ENCODE data around the gene CCDC134. TPM values are rescaled to one million over a fixed set of nuclear protein-coding genes. Genes with fewer than 3 reads are reported as not detected.
"Not testable (repeated sequence)": the region's sequence is repeated elsewhere in the genome, so short reads cannot be mapped to it uniquely, and the experiment has no call there.

The CCDC134 gene
- total RNA-seq, 1 donor, result 8.3 TPM

- peaks cover 33% of the 10 kb centered on the region for H3K4me1 ChIP-seq (ENCODE audit: insufficient read depth, low read length)
- H3K27ac ChIP-seq (ENCODE audit: low read depth, low read length), result peak overlapping the region; percentile 82
- H3K9me3 ChIP-seq (ENCODE audit: low read depth, low read length), result no peaks in the 10 kb centered on the region
- H3K36me3 ChIP-seq (ENCODE audit: insufficient read depth, low read length), result peaks cover 9% of the 10 kb centered on the region
- DNase-seq (ENCODE audit: insufficient read length, low spot score, missing footprints), result peak; percentile 89
- peak overlapping the region; percentile 30 for H3K4me3 ChIP-seq (ENCODE audit: insufficient read depth, low read length)
- peaks cover 50% of the 10 kb centered on the region for H3K79me2 ChIP-seq (ENCODE audit: insufficient read depth, low read length)
- TF ChIP-seq CTCF (IDR thresholded peaks at IDR 0.05; ENCODE audit: extremely low read depth, low read depth, low read length), result no peak
- H3K27me3 ChIP-seq (ENCODE audit: insufficient read depth, low read length), result no peaks in the 10 kb centered on the region
- H2AFZ ChIP-seq (ENCODE audit: low read length), result peak overlapping the region; percentile 64
- H4K20me1 ChIP-seq (ENCODE audit: insufficient read depth, low read length), result peaks cover 17% of the 10 kb centered on the region
- H3K4me2 ChIP-seq (ENCODE audit: insufficient read depth, low read length), result peak overlapping the region; percentile 41
Measured at GRCh38 chr22:41862530-41863266, 62.2 kb downstream of the CCDC134 start.

GRCh38 chr22:41863472-41863871 is 63.0 kb downstream of the CCDC134 start:
- Histone ChIP-seq H3K79me2 (ENCODE audit: insufficient read depth, low read length) (peaks cover 51% of the 10 kb centered on the region), H3K9me3 (ENCODE audit: low read depth, low read length) (no peaks in the 10 kb centered on the region), H3K36me3 (ENCODE audit: insufficient read depth, low read length) (peaks cover 12% of the 10 kb centered on the region), H3K4me1 (ENCODE audit: insufficient read depth, low read length) (peaks cover 32% of the 10 kb centered on the region), H3K4me3 (ENCODE audit: insufficient read depth, low read length) (no peak overlapping the region), H3K27me3 (ENCODE audit: insufficient read depth, low read length) (no peaks in the 10 kb centered on the region), H2AFZ (ENCODE audit: low read length) (no peak overlapping the region), H3K4me2 (ENCODE audit: insufficient read depth, low read length) (no peak overlapping the region), H3K27ac (ENCODE audit: low read depth, low read length) (no peak overlapping the region), H4K20me1 (ENCODE audit: insufficient read depth, low read length) (peaks cover 17% of the 10 kb centered on the region)
- no peak for DNase-seq (ENCODE audit: insufficient read length, low spot score, missing footprints)
- no peak for TF ChIP-seq CTCF (IDR thresholded peaks at IDR 0.05; ENCODE audit: extremely low read depth, low read depth, low read length)

GRCh38 chr22:41868556-41868955 is 68.1 kb downstream of the CCDC134 start:
- H3K4me2 ChIP-seq (ENCODE audit: insufficient read depth, low read length), result no peak overlapping the region
- peaks cover 33% of the 10 kb centered on the region for H3K79me2 ChIP-seq (ENCODE audit: insufficient read depth, low read length)
- H3K4me1 ChIP-seq (ENCODE audit: insufficient read depth, low read length), result no peaks in the 10 kb centered on the region
- H3K36me3 ChIP-seq (ENCODE audit: insufficient read depth, low read length), result peaks cover 43% of the 10 kb centered on the region
- peaks cover 12% of the 10 kb centered on the region for H4K20me1 ChIP-seq (ENCODE audit: insufficient read depth, low read length)
- no peak overlapping the region for H3K27ac ChIP-seq (ENCODE audit: low read depth, low read length)
- no peak overlapping the region for H2AFZ ChIP-seq (ENCODE audit: low read length)
- no peaks in the 10 kb centered on the region for H3K9me3 ChIP-seq (ENCODE audit: low read depth, low read length)
- no peak overlapping the region for H3K4me3 ChIP-seq (ENCODE audit: insufficient read depth, low read length)
- H3K27me3 ChIP-seq (ENCODE audit: insufficient read depth, low read length), result no peaks in the 10 kb centered on the region
- no peak for DNase-seq (ENCODE audit: insufficient read length, low spot score, missing footprints)
- TF ChIP-seq CTCF (IDR thresholded peaks at IDR 0.05; ENCODE audit: extremely low read depth, low read depth, low read length), result no peak

- not testable (repeated sequence) for H3K4me1 ChIP-seq (ENCODE audit: insufficient read depth, low read length); H2AFZ ChIP-seq (ENCODE audit: low read length); DNase-seq (ENCODE audit: insufficient read length, low spot score, missing footprints); H3K27me3 ChIP-seq (ENCODE audit: insufficient read depth, low read length); H3K4me2 ChIP-seq (ENCODE audit: insufficient read depth, low read length); H4K20me1 ChIP-seq (ENCODE audit: insufficient read depth, low read length); H3K9me3 ChIP-seq (ENCODE audit: low read depth, low read length); H3K4me3 ChIP-seq (ENCODE audit: insufficient read depth, low read length); H3K27ac ChIP-seq (ENCODE audit: low read depth, low read length)
- peaks cover 49% of the 10 kb centered on the region for H3K36me3 ChIP-seq (ENCODE audit: insufficient read depth, low read length)
- peaks cover 24% of the 10 kb centered on the region for H3K79me2 ChIP-seq (ENCODE audit: insufficient read depth, low read length)
Measured at GRCh38 chr22:41870081-41870480, 69.6 kb downstream of the CCDC134 start.

Measured in osteoblast (primary cell).